GM18951 (cell line): ENCODE data around the gene ISM2.

Source experiments
- POLR2A ChIP-seq: IDR thresholded peaks from 4 replicates; pipeline ENCODE4 v1.6.1; 2011; ENCODE audit warnings: mild to moderate bottlenecking; ENCODE audit not compliant: insufficient read length, insufficient read depth; ENCODE audit errors: extremely low read depth
- in situ Hi-C: fragments of 300-500 bp; cut with MboI; formaldehyde crosslinking; loops from one replicate; pipeline ENCODE4 v1.12.0; 2022; ENCODE audit warnings: low sequenced_read_pairs, mixed read lengths, inconsistent platforms; ENCODE audit not compliant: unreplicated experiment

The ISM2 gene

GRCh38 chr14:77470224-77470870 lies 28.3 kb downstream of the ISM2 start:
- in situ Hi-C loops, result no loop called here
- TF ChIP-seq POLR2A, result no peak

- in situ Hi-C loops, result loop anchor here (10.0 kb wide), 1 partner anchor 65 kb away; no protein-coding TSS in a partner anchor
These were observed 29.1 kb downstream of the ISM2 start for GRCh38 chr14:77469539-77469938.

GRCh38 chr14:77469067-77469505 lies 29.5 kb downstream of the ISM2 start:
- in situ Hi-C loops, result loop anchor here (10.0 kb wide), 1 partner anchor 66 kb away; no protein-coding TSS in a partner anchor
- no peak for TF ChIP-seq POLR2A

More at GRCh38 chr14:77469539-77469938, 29.1 kb downstream of the ISM2 start:
- no peak for TF ChIP-seq POLR2A

- TF ChIP-seq POLR2A, result no peak
- in situ Hi-C loops, result loop anchor here (10.0 kb wide), 1 partner anchor 67 kb away; no protein-coding TSS in a partner anchor
These were observed 30.8 kb downstream of the ISM2 start for GRCh38 chr14:77467801-77468200.

GRCh38 chr14:77459072-77459723 lies 39.4 kb downstream of the ISM2 start:
- no peak for TF ChIP-seq POLR2A
- in situ Hi-C loops, result no loop called here

- in situ Hi-C loops, result no loop called here
These were observed 40.2 kb downstream of the ISM2 start for GRCh38 chr14:77458249-77458950.

GRCh38 chr14:77457522-77458248 lies 40.9 kb downstream of the ISM2 start, which contains the start of the genes AHSA1 and VIPAS39:
Gene AHSA1 (plus strand): TSS chr14:77458093. CDS start chr14:77458190, 97 bp downstream.
Gene VIPAS39 (minus strand): TSS chr14:77457601. CDS start chr14:77454102, 3,499 bp downstream.
- in situ Hi-C loops, result no loop called here

More at GRCh38 chr14:77458249-77458950, 40.2 kb downstream of the ISM2 start:
- TF ChIP-seq POLR2A, result no peak

GRCh38 chr14:77457115-77457521 lies 41.5 kb downstream of the ISM2 start:
- peak; percentile 92 for TF ChIP-seq POLR2A
- in situ Hi-C loops, result no loop called here

More at GRCh38 chr14:77457522-77458248, 40.9 kb downstream of the ISM2 start, which contains the start of the genes AHSA1 and VIPAS39:
- TF ChIP-seq POLR2A, result peak; percentile 90

- TF ChIP-seq POLR2A, result no peak
- in situ Hi-C loops, result no loop called here
These were observed 42.5 kb downstream of the ISM2 start for GRCh38 chr14:77455966-77456640.

GRCh38 chr14:77442196-77442595 lies 56.4 kb downstream of the ISM2 start:
- TF ChIP-seq POLR2A, result no peak
- in situ Hi-C loops, result no loop called here

- in situ Hi-C loops, result no loop called here
- TF ChIP-seq POLR2A, result no peak
These were observed 58.8 kb downstream of the ISM2 start for GRCh38 chr14:77439861-77440260.

GRCh38 chr14:77438596-77438995 lies 60.0 kb downstream of the ISM2 start:
- in situ Hi-C loops, result no loop called here
- no peak for TF ChIP-seq POLR2A

GRCh38 chr14:77436042-77436441 lies 62.6 kb downstream of the ISM2 start:
- no peak for TF ChIP-seq POLR2A
- in situ Hi-C loops, result no loop called here
